NCI-H1048 (cell line): ENCODE results near the gene PPP1R2C.

ENCODE experiments used
- DNase-seq: peaks from one replicate; lab custom pipeline; 2025; lab: John Stamatoyannopoulos, UW

The PPP1R2C gene

DNA sequence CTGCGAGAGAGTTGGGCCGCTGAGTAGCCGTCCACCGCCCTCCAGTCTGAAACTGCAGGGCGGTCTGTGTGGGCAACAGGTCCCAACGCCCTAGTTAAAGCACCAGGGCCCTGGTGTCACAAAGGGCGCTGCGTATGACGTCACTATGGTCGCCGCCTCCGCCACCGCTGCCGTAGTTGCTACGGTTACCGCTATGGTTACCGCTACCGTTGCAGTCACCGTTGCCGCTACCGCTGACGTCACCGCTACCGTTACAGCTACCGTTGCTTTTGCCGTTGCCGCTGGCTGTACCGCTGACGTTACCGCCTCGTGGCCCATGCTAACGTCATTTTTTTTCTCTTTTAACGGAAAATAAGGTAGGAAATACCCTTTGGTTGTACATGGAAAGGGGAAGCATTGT is at the start of gene PPP1R2C:
Gene PPP1R2C, minus strand, starts transcription at position 68 of the 400 bp plus-strand sequence. CDS start 84 bp downstream, outside the sequence.
- DNase-seq = no peak

DNA sequence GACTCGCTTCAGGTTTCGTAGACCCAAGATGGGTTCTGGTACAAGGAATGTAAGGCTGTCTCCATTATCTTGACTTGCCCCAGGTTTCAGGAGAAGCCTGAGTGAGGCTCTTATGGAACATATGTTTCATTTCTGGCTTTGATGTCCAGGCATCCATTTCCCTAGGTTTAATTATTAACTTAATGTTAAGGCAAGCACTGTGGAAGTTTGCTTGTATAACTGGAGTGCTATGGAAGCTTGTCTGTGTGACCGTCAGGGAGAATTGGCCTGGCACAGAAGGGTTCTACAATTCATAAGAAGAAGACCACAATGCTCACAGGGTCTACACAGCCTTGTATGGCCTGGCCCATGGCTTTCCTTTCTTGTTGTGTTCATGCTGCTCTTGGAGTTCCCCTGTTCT is 47.2 kb upstream of the PPP1R2C start:
- no peak for DNase-seq

DNA sequence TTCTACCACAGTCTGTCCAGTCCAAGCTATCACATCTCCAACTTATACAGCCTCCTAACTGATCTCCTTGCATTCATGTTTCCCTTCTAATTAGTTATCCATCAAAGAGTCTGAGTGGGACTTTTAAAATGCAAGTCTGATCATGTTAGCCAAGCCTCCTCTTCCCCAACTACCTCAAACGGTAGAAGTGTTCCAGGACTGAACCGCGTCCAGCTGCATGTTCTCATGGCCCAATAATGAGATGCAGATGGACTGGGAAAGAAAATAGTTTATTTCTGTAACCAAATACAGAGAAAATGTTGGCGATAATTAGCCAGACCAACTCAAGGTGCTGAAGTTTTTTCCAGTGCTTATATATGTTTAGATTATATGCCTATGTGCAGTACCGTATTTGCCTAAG is 46.6 kb upstream of the PPP1R2C start:
- DNase-seq = no peak

DNA sequence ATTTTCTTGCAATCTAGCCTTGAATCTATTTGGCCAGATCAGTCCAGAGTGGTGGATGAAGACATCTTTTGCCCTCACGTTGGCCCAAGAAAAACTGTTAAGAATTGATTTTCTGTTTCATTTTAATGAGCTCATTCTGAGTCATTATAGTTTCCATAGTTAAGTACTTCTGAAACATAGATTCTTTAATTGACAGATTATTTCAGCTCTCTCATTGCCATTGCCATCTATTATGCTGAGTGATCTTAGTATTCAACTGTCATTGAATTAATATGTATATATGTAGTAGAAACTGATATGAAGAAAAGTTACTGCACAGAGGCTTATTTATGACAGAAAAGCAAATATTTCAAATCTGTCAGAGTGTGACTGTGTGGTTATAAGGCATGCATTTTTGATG is 45.5 kb upstream of the PPP1R2C start:
- DNase-seq = no peak

DNA sequence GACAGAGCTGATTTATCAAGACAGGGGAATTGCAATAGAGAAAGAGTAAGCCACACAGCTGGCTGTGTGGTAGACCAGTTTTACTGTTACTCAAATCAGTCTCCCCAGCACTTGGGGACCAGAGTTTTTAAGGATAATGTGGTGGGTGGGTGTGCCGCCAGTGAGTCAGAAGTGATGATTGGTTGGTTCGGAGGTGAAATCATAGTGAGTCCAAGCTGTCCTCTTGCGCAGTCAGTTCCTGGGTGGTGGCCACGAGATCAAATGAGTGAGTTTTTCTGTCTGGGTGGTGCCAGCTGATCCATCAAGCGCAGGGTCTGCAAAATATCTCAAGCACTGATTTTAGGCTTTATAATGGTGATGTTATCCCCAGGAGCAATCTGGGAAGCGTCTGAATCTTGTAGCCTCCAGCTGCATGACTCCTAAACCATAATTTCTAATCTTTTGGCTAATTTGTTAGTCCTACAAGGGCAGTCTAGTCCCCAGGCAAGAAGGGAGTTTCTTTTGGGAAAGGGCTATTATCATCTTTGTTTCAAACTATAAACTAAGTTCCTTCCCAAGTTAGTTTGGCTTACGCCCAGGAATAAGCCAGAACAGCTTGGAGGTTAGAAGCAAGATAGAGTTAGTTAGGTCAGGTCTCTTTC is 44.0 kb upstream of the PPP1R2C start:
- no peak for DNase-seq

DNA sequence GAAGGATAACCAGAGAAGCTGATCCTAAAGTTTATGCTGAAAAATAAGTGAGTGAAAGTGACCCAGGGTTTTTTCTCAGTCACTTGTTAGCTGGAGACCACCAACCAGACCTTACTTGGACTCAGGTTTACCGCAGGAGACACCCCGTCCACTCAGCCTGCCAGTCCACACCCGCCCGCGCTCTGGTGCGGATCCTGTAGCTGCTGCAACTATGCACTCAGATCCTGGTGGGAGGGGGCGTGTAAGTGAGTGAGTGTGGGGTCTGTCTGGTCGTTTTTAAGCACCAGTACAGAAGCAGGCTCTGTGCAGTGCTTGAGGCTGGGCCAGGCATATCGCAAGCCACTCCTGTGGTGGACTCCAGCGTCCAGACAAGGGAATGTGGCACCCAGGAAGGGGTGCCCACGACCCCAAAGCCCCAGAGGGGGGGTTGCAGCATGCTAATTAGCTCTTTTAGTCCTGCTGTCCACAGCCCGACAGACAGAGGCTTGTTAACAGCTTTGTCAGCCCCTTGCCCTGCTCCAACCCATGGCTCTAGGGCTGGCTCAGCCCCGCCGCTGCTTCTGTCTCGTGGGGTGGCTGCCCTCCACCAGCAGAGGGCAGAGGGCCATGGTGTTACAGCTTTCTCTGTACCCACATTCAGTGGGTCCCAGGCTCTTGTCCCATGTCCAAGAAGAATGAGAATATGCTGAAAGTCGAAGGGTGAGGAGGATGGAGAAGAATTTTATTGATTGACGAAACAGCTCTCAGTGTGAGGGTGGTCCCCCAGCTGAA is 40.4 kb upstream of the PPP1R2C start:
- DNase-seq = no peak

DNA sequence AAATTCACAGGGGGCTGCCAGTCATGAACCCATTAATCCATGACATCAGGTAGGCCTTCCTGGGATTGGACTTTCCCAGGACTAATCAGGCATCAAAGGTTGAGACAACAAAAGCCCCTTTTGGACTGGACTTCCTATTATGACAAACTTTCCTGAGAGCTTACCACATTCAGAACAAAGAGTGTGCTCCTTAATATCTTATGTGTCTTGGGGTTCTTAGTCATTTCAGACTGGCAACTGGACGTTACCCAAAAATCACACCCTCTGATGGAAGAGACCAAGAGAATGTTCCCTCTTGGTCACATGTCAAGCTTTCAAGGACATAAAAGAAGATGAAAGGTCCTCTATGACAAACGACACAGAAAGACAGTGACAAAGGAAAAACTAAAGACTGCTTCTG is 31.6 kb upstream of the PPP1R2C start:
- DNase-seq = no peak

DNA sequence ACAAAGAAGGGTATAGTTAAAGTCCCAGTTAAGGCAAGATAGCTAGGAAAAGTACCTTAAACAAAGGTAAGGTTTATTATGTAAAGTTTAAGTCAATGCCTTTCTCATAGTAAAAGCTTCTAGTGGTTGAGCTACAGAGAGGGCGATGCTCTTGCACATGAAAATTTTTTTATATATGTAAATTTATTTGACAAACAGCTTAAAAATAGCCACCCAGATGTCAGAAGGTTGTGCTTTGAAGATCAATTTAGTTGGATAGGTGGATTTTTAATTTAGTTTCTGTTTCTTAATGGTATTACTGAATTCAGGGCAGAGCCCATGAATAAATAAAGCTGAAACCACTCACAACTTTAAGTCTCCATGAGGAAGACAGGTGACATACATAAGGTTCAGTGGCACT is 29.4 kb upstream of the PPP1R2C start:
- DNase-seq = no peak

DNA sequence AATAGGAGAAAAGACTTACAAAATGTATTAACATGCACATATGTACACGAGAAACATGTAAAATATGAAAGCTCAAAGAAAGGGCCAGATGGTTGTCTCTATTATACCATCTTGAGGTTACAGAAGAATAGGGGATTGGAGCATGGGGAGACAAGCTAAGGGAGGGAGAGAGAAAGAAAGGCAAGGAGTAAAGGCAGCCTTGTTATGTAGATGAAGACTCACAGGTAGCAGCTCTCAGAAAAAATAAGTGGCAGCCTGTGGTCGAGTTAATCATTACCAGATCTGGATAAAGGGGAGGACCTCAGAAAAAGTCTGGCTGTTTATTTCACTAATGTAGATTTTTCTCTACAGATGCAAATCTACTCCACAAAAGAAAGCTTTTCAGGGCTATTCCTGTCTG is 26.6 kb upstream of the PPP1R2C start:
- no peak for DNase-seq

DNA sequence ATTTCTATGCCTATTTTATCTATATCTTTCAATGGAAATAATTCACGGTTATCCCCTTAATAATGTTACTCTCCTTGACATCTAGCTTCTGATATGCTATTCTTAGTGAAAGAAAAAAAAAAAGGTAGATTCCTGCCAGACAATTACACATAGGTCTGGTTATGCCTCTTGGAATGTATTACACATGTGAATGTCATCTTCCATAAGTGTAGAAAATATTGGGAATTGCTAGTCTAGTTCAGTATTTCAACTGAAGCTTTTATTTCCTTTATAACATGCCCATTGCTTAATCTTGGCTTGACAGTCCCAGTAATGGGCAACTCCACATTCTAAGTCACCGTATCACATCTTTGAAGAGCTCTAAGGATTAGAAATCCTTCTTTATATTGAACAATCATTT is 25.4 kb upstream of the PPP1R2C start:
- DNase-seq = no peak

DNA sequence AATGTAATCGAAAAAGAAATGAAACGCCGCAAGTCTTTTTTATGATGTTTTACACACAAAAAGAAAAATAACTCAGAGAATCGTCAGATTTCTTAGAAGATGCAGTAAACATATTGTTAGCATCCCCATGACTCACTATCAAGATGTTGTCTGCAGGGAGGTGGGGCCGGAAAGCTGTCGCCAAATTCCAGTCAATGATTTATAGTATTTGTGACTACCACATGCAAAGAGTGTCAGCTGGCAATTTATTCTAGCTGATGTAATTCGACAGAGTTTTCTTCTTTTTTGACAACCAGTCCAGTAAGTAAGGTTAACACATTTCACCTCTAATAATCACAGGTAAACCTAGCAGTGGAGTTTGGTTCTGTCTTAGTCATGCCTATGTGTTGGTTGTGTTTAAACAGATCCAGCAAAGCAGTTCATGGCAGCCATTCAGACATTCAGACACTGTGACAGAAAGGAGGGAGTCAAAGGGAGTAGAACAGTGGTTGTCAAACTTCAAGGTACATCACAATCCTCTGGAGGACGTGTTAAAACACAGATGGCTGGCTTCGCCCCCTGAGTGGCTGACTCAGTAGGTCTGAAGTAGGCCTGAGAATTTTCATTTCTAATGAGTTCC is 19.8 kb upstream of the PPP1R2C start:
- DNase-seq = no peak

DNA sequence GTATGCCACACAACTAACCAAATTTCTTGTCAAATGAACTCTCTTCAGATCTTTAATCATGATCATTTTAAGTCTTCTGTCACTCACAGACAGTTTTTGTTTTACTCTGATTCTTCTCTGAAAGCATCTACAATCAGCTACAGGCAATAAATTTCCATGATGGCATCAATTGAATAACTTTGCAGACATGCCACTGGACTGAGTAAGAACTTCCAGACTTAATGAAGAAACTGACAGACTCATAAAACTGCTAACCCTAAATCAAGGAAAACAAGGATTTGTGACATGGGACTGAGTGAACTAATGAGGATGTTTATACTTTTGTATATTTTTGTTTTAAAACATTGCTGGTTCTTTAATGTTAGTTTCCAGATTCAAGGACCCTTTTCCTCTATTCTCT is 5.5 kb upstream of the PPP1R2C start:
- DNase-seq = no peak

DNA sequence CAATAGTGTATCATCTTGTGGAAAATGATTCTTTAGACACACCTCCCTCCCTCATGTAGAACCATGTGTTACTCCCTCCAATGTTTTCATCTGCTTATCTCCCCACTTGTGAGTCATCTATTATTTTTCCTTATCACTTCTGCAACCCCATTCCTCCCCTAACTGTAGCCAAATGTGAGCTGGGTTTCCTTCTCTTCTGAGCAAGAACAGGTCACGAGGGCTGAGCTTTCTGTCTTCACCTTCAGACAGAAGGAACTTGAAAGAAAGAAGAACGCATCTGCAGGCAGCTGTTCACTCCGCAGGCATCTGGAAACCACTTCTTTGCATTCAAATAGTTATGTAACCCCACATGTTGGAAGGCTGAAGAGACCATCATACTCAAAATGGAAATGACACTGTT is 1.8 kb downstream of the PPP1R2C start:
- DNase-seq = no peak

DNA sequence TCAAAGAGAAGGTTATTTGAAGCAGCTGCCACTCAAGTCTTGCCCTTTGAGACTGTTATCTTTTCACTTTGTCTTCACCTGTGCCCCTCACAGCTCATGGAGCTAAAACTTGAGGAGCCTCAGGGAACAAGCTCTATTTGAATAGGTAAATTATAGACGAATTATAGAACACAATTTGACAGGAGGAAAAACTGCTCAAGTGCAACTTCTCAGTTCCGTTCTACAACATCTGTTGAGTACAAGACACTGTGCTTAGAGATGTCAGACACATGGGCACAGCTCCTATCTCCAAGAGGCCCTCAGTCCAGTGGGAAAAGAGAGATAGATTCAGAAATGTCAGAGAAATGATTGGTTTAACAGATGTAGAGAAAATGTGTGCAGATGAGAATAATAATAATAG is 5.1 kb downstream of the PPP1R2C start:
- DNase-seq = no peak

DNA sequence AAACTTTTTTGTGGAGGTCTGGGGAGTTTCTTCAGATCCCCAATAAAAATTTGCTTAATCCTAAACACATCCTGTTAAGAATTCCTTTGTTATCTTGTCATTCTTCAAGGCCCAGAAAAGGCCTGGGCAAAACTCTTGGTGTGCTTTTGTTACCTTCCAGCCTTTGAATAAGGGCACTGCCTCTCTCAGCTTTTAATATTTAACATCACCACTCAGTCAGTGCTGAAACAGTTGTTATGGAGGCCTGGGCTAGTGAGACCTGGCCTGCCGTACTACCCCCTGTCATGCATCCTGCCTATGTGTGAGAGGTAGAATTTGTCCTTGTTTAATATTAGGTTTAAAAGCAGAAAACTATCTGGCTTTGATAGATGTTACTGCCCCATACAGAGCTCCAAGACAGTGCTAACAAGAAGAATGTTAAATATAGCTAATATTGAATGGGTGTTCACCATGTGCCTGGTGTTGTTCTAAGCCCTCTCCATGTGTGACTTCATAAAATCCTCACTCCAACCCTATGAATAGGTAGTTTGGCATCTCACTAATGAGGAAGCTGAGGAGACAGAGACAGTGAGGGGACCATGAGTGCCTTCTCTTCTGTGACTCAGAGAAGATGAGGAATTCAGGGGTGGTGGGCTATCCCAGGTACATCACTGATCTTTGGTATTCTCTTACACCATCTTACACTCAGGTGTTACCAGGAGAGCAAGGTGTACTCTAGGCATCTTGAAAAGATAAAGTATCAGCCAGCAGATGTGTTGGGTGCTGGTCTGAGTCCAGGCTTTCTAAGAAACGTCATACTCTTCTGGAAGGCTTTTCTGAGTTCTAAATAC is 6.2 kb downstream of the PPP1R2C start:
- DNase-seq = no peak

DNA sequence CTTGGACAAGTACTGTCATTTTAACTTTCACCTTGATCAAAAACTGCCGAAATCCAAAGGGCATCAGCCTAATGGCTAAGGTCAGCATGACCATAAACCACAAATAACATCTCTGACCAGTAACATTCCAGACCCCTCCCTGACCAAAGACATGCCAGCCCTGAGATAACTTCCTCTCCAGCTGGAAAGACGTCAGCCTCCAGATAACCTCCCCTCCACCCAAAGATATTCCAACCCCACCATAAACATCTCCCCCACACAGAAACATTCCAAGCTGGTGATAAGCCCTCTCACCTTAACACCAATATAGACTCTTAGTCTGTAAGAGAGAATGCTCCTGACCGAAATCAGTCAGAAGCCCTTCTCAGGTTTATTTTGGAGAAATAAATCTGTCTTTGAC is 7.4 kb downstream of the PPP1R2C start:
- no peak for DNase-seq

DNA sequence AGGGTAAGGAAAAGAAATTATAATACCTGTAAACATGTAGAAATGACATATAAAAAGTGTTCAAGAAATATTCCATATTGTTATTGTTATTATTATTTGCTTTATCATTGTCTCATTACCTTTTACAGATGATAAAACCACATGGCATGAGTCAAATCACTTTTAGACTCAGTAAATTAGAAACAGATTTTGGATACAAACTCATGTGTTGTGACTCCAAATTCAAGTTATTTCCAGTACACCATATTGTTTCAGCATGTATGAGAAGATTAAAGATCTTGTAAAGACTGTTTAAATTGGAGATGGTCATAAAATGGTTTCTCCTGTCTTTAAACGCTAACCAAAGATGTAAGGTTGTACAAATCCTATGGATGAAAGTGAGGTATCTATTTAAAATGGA is 18.1 kb downstream of the PPP1R2C start:
- no peak for DNase-seq

DNA sequence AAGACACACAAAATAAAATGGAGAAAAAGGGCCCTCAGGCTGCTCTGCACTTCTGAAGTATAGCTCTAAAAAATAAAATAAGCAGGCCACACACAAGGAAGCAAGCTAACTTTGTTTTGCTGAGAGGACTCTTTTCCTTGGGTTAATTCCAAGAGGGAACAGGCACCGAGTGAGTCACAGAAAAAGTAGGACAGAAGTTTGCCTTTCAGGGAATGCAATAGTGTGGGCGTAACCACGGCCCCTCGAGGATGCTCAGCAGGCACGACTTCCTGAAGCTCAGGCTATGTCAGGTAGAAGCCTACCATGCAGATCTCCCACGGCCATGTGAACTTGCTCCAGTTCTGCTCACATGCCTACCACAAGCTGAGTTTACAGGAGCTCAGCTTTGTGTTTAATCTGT is 22.1 kb downstream of the PPP1R2C start:
- DNase-seq = no peak

DNA sequence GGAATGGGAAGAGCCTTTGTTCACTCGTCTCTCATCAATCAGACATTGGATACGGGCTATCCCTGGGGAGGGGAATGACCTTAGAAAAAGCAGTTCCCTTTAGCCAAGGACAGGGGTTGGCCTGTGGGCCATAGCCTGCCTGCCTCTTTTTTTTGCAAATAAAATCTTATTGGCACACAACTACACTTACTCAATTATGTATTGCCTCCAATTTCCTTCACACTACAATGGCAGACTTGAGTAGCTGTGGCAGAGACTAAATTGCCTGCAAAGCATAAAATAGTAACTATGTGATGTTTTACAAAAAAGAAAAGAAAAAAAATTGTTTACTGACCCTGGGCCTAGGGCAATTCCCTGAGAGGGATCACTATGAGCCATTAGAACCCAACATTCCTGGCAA is 23.4 kb downstream of the PPP1R2C start:
- no peak for DNase-seq

DNA sequence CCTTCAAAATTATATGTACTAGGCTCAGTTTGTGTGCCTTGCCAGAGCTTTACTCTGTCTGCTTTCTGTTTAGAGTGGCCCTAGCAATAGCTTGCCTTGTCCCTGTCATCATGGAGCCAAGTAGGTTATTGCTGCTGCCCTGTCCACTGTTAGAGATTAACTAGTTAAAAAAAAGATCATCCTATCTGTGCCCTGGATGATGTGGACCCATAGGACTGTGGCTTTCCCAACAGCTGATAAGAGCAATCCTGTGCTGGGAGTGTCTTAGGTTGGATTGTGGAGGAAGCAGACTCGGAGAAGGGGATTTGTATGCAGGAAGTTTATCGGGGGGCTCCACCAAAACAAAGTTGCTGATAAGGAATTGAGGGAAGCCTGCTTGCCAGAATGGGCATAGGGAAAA is 23.8 kb downstream of the PPP1R2C start:
- DNase-seq = no peak

DNA sequence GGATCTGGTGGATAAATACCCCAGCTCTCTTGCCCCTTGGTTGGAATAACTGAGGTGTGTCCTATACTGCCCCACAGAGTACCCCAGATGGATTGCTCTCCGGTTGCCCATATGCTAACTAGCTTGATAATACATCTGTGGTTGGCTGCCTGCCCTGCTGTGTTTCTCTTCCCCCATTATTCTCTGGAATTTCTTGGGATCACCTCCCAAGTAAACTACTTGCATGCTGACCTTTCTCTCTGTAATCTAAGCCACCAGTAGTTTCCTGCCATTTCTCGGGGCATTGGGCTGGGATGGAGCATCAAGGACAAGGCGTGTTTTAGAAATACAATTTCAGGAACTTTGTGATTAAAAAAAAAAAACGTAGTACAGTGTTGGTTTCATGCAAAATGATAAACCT is 25.2 kb downstream of the PPP1R2C start:
- DNase-seq = no peak

DNA sequence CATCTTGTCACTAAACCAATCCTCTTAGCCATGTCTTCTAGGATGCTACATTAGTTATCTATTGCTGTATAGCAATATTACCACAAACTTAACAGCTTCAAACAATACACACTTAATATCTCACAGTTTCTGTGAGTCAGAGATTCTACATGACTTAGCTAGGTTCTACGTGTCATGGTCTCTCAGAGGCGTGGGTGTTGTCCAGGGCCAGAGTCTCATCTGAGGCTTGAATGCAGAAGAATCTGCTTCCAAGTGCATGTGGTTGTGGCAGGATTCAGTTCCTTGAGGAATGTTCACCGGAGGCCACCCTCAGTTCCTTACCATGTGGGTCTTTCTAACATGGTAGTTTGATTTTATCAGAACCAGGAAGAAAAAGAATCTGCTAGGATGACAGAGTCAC is 26.4 kb downstream of the PPP1R2C start:
- DNase-seq = no peak
